Upper lobe of left lung (tissue), 4 donors: Measurements from ENCODE around the gene CLASRP.

Source experiments
- EP300 ChIP-seq, 4 donors: sonication (generic); formaldehyde crosslinking; IDR thresholded peaks; one replicate each; pipeline ENCODE4 v1.5.1; 2017; ENCODE audit warnings: antibody characterized with exemption in 4 of 4, control low read depth in 2 of 4
- POLR2AphosphoS5 ChIP-seq, 2 donors: sonication (generic); formaldehyde crosslinking; IDR thresholded peaks; one replicate each; pipeline ENCODE4 v1.5.1; 2017; ENCODE audit warnings: antibody characterized with exemption in 2 of 2
- TF ChIP-seq, protein P1 (sequence below), 6 experiments: fragments of 450-650 bp in 4 of 6; fragments of 200-600 bp in 2 of 6; sonication (generic) in 2 of 6; IDR thresholded peaks; one replicate each; pipeline ENCODE4 v1.5.1; 2016 to 2019; ENCODE audit warnings: antibody characterized with exemption in 6 of 6

DNA sequence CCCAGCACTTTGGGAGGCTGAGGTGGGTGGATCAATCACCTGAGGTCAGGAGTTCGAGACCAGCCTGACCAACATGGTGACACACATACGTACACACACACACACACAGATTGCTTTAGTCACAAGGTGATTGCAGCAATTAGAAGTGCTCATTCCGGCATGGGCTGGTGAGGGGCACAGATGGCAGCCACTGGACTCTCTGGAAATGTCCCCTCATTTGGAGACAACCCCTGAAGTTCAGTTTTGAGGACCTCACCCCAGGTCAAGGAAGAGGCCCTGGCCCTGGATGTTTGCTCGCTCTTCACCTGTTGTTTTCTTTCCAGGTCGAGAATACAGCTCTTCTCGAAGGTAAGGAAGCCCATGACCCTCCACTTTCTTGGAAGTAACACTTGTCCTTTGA is 31.4 kb downstream of the CLASRP start:
- TF ChIP-seq, protein P1, sequence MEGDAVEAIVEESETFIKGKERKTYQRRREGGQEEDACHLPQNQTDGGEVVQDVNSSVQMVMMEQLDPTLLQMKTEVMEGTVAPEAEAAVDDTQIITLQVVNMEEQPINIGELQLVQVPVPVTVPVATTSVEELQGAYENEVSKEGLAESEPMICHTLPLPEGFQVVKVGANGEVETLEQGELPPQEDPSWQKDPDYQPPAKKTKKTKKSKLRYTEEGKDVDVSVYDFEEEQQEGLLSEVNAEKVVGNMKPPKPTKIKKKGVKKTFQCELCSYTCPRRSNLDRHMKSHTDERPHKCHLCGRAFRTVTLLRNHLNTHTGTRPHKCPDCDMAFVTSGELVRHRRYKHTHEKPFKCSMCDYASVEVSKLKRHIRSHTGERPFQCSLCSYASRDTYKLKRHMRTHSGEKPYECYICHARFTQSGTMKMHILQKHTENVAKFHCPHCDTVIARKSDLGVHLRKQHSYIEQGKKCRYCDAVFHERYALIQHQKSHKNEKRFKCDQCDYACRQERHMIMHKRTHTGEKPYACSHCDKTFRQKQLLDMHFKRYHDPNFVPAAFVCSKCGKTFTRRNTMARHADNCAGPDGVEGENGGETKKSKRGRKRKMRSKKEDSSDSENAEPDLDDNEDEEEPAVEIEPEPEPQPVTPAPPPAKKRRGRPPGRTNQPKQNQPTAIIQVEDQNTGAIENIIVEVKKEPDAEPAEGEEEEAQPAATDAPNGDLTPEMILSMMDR (IDR thresholded peaks at IDR 0.05) = no peak
- no peak for TF ChIP-seq POLR2AphosphoS5 (IDR thresholded peaks at IDR 0.05)
- TF ChIP-seq EP300 (IDR thresholded peaks at IDR 0.05) = no peak
